Activated CD4-positive, alpha-beta memory T cell treated with anti-CD3 and anti-CD28 coated beads, Interleukin-2, amount 10 ng/mL, durations not matched to agents 7 days and 5 days (primary cell): Measurements from ENCODE around the gene LEMD1. TPM values are rescaled to one million over a fixed set of nuclear protein-coding genes. Genes with fewer than 3 reads are reported as not detected.

Experiments used
- CTCF ChIA-PET: fragments of 350-600 bp; sonication (Branson Sonifier 250); formaldehyde crosslinking; loops from one replicate; lab custom pipeline; 2021; ENCODE audit warnings: antibody characterized with exemption, inconsistent platforms; lab: Charles Lee
- POLR2A ChIA-PET: fragments of 350-600 bp; sonication (Branson Sonifier 250); formaldehyde crosslinking; loops from one replicate; lab custom pipeline; 2021; ENCODE audit warnings: antibody characterized with exemption; lab: Charles Lee
- DNase-seq: peaks from one replicate; pipeline ENCODE4 v3.0.0-alpha.2; 2020
- H3K27ac Mint-ChIP-seq: one replicate; pipeline ENCODE4 v1.8.0; 2021; ENCODE audit warnings: mild to moderate bottlenecking, mixed read lengths
- H3K27me3 Mint-ChIP-seq: one replicate; pipeline ENCODE4 v1.8.0; 2021; ENCODE audit warnings: mixed read lengths
- H3K36me3 Mint-ChIP-seq: one replicate; pipeline ENCODE4 v1.8.0; 2021; ENCODE audit warnings: low read depth, mixed read lengths
- H3K4me1 Mint-ChIP-seq: one replicate; pipeline ENCODE4 v1.8.0; 2021; ENCODE audit warnings: mixed read lengths
- H3K4me3 Mint-ChIP-seq: one replicate; pipeline ENCODE4 v1.8.0; 2021; ENCODE audit warnings: mild to moderate bottlenecking, mixed read lengths
- H3K9me3 Mint-ChIP-seq: one replicate; pipeline ENCODE4 v1.8.0; 2021; ENCODE audit warnings: mixed read lengths
- total RNA-seq, 2 experiments: library from RNA; stranded (reverse); gene quantifications; one replicate each; pipeline ENCODE4 v1.2.3, GENCODE V29; 2021

LEMD1 gene
- total RNA-seq, 2 experiments from 2014 or later = 1.1 to 2.2 TPM

GRCh38 chr1:205452364-205452763 lies 30.5 kb upstream of the LEMD1 start:
- DNase-seq = no peak
- Mint-ChIP-seq H3K4me3 (no peak overlapping the region), H3K27ac (no peak overlapping the region), H3K27me3 (peaks cover 42% of the 10 kb centered on the region), H3K36me3 (no peaks in the 10 kb centered on the region), H3K4me1 (peaks cover 16% of the 10 kb centered on the region), H3K9me3 (no peaks in the 10 kb centered on the region)
- CTCF ChIA-PET = interaction anchor here (1.1 to 2.1 kb wide), 2 partner anchors 11 to 33 kb away, joined by 3 to 10 read pairs; no protein-coding TSS in a partner anchor
- POLR2A ChIA-PET = no interaction called here

- H3K36me3 Mint-ChIP-seq = no peaks in the 10 kb centered on the region
- CTCF ChIA-PET = interaction anchor here (1.1 to 2.1 kb wide), 2 partner anchors 11 to 34 kb away, joined by 3 to 10 read pairs; no protein-coding TSS in a partner anchor
- peaks cover 17% of the 10 kb centered on the region for H3K4me1 Mint-ChIP-seq
- no peak overlapping the region for H3K4me3 Mint-ChIP-seq
- no peak for DNase-seq
- H3K9me3 Mint-ChIP-seq = no peaks in the 10 kb centered on the region
- POLR2A ChIA-PET = no interaction called here
- peaks cover 43% of the 10 kb centered on the region for H3K27me3 Mint-ChIP-seq
- H3K27ac Mint-ChIP-seq = no peak overlapping the region
Measured at GRCh38 chr1:205451759-205452164, 29.9 kb upstream of the LEMD1 start.

DNA sequence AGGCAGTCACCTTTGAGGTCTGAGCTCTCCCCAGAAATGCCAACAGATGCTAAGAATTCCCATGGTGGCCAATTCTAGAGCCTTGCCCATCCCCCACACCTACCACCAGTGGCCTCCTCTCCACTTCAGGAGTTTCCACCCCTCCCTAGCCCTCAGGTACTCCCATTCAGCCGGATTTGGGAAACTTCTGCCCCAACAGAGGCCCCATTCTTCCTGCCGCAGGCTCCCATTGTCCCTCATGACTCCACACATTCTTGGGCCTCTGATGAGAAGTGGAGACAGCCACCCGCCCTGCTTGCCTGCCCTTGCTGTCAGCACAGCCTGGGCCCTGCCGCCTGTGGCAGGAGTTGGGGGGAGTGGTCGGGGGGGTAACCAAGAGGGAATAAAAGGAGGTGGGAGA lies 29.3 kb upstream of the LEMD1 start:
- DNase-seq = no peak
- ChIA-PET POLR2A (no interaction called here), CTCF (no interaction called here)
- peaks cover 39% of the 10 kb centered on the region for H3K27me3 Mint-ChIP-seq
- no peak overlapping the region for H3K27ac Mint-ChIP-seq
- no peak overlapping the region for H3K4me3 Mint-ChIP-seq
- no peaks in the 10 kb centered on the region for H3K36me3 Mint-ChIP-seq
- peaks cover 13% of the 10 kb centered on the region for H3K4me1 Mint-ChIP-seq
- no peaks in the 10 kb centered on the region for H3K9me3 Mint-ChIP-seq

- POLR2A ChIA-PET = no interaction called here
Measured at GRCh38 chr1:205450448-205450847, 28.6 kb upstream of the LEMD1 start.

GRCh38 chr1:205449750-205450443 lies 28.0 kb upstream of the LEMD1 start:
- POLR2A ChIA-PET = no interaction called here
- H3K27ac Mint-ChIP-seq = peak overlapping the region; percentile 68
- peak; percentile 62 for DNase-seq
- CTCF ChIA-PET = interaction anchor here (0.6 to 2.2 kb wide), 4 partner anchors 9 to 208 kb away, joined by 4 to 9 read pairs (median 5); no protein-coding TSS in a partner anchor
- peak overlapping the region; percentile 60 for H3K4me3 Mint-ChIP-seq
- peaks cover 10% of the 10 kb centered on the region for H3K4me1 Mint-ChIP-seq
- no peaks in the 10 kb centered on the region for H3K9me3 Mint-ChIP-seq
- H3K27me3 Mint-ChIP-seq = peaks cover 29% of the 10 kb centered on the region
- no peaks in the 10 kb centered on the region for H3K36me3 Mint-ChIP-seq

More at GRCh38 chr1:205450448-205450847, 28.6 kb upstream of the LEMD1 start:
- H3K27ac Mint-ChIP-seq = no peak overlapping the region
- CTCF ChIA-PET = interaction anchor here (0.6 to 2.2 kb wide), 2 partner anchors 19 to 207 kb away, joined by 4 to 9 read pairs; no protein-coding TSS in a partner anchor
- peaks cover 34% of the 10 kb centered on the region for H3K27me3 Mint-ChIP-seq
- no peaks in the 10 kb centered on the region for H3K9me3 Mint-ChIP-seq
- H3K36me3 Mint-ChIP-seq = no peaks in the 10 kb centered on the region
- no peak overlapping the region for H3K4me3 Mint-ChIP-seq
- peaks cover 10% of the 10 kb centered on the region for H3K4me1 Mint-ChIP-seq
- DNase-seq = no peak

GRCh38 chr1:205449254-205449749 lies 27.4 kb upstream of the LEMD1 start:
- peak overlapping the region; percentile 60 for H3K4me3 Mint-ChIP-seq
- ChIA-PET POLR2A (no interaction called here), CTCF (interaction anchor here (1.0 to 2.2 kb wide), 3 partner anchors 8 to 36 kb away, joined by 5 to 9 read pairs (median 5); no protein-coding TSS in a partner anchor)
- DNase-seq = no peak
- peak overlapping the region; percentile 68 for H3K27ac Mint-ChIP-seq
- H3K4me1 Mint-ChIP-seq = peaks cover 10% of the 10 kb centered on the region
- no peaks in the 10 kb centered on the region for H3K9me3 Mint-ChIP-seq
- H3K27me3 Mint-ChIP-seq = peaks cover 24% of the 10 kb centered on the region
- no peaks in the 10 kb centered on the region for H3K36me3 Mint-ChIP-seq

GRCh38 chr1:205448540-205449253 lies 26.8 kb upstream of the LEMD1 start:
- H3K27ac Mint-ChIP-seq = peak overlapping the region; percentile 44
- no peaks in the 10 kb centered on the region for H3K9me3 Mint-ChIP-seq
- peaks cover 10% of the 10 kb centered on the region for H3K4me1 Mint-ChIP-seq
- H3K36me3 Mint-ChIP-seq = no peaks in the 10 kb centered on the region
- H3K4me3 Mint-ChIP-seq = no peak overlapping the region
- POLR2A ChIA-PET = no interaction called here
- peaks cover 18% of the 10 kb centered on the region for H3K27me3 Mint-ChIP-seq
- DNase-seq = no peak
- CTCF ChIA-PET = interaction anchor here (1.0 to 2.2 kb wide), 3 partner anchors 8 to 37 kb away, joined by 5 to 9 read pairs (median 5); no protein-coding TSS in a partner anchor

- ChIA-PET CTCF (interaction anchor here (2.2 kb wide), 1 partner anchor 17 kb away, joined by 9 read pairs; no protein-coding TSS in a partner anchor), POLR2A (no interaction called here)
Measured at GRCh38 chr1:205447457-205448341, 25.8 kb upstream of the LEMD1 start.

GRCh38 chr1:205446828-205447227 lies 25.0 kb upstream of the LEMD1 start:
- H3K4me1 Mint-ChIP-seq = peaks cover 12% of the 10 kb centered on the region
- no peak overlapping the region for H3K27ac Mint-ChIP-seq
- ChIA-PET POLR2A (interaction anchor here (1.9 kb wide), 1 partner anchor 9 kb away, joined by 4 read pairs; the partner anchor contains the start of gene BLACAT1), CTCF (no interaction called here)
- H3K36me3 Mint-ChIP-seq = no peaks in the 10 kb centered on the region
- H3K4me3 Mint-ChIP-seq = no peak overlapping the region
- no peak for DNase-seq
- H3K9me3 Mint-ChIP-seq = no peaks in the 10 kb centered on the region
- H3K27me3 Mint-ChIP-seq = peaks cover 7% of the 10 kb centered on the region

More at GRCh38 chr1:205447457-205448341, 25.8 kb upstream of the LEMD1 start:
- no peak overlapping the region for H3K27ac Mint-ChIP-seq
- H3K4me1 Mint-ChIP-seq = peaks cover 10% of the 10 kb centered on the region
- no peak overlapping the region for H3K4me3 Mint-ChIP-seq
- H3K27me3 Mint-ChIP-seq = peaks cover 10% of the 10 kb centered on the region
- H3K36me3 Mint-ChIP-seq = no peaks in the 10 kb centered on the region
- no peaks in the 10 kb centered on the region for H3K9me3 Mint-ChIP-seq
- no peak for DNase-seq

GRCh38 chr1:205445646-205445935 lies 23.7 kb upstream of the LEMD1 start:
- DNase-seq = no peak
- H3K27ac Mint-ChIP-seq = no peak overlapping the region
- H3K36me3 Mint-ChIP-seq = no peaks in the 10 kb centered on the region
- H3K4me1 Mint-ChIP-seq = peaks cover 24% of the 10 kb centered on the region
- no peaks in the 10 kb centered on the region for H3K9me3 Mint-ChIP-seq
- no peak overlapping the region for H3K4me3 Mint-ChIP-seq
- peaks cover 2% of the 10 kb centered on the region for H3K27me3 Mint-ChIP-seq
- ChIA-PET POLR2A (interaction anchor here (1.9 kb wide), 1 partner anchor 11 kb away, joined by 4 read pairs; the partner anchor contains the start of gene BLACAT1), CTCF (no interaction called here)

DNA sequence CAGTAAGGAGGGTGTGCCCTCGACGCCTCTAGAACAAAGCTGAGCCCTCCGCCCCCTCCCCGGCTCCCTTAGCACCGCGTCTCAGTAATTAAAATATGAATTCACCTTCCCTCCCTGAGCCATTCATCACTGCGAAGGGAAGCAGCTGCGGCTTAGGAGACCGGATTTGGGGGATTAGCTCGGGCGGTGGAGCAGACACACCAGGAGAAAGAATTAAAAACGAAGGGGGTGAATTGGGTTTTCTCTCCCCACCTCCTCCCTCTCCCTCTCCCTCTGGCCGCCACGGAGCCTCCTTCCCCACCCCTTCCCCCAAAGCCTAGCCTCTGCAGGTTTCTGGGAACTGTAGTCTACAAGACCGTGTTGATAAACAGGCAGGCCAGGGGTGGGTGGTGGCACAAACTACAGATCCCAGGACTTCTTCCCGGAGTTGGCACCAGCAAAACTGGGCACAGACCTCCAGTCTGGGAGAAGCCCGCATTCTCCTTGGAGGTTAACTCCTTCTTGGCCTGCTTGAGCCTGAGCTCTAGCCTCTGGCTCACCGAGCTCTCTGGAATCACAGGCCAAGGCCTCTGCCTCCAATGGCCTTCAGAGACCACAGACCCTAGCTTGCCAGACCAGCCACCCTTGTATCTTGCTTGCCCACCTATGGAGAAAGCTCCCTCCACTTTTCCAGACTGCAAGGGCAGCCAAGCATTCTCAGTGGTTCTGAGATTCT lies 23.2 kb upstream of the LEMD1 start:
- no peaks in the 10 kb centered on the region for H3K9me3 Mint-ChIP-seq
- ChIA-PET POLR2A (interaction anchor here (1.9 kb wide), 1 partner anchor 11 kb away, joined by 4 read pairs; the partner anchor contains the start of gene BLACAT1), CTCF (interaction anchor here (1.0 kb wide), 1 partner anchor 15 kb away, joined by 3 read pairs; no protein-coding TSS in a partner anchor)
- peaks cover 29% of the 10 kb centered on the region for H3K4me1 Mint-ChIP-seq
- H3K4me3 Mint-ChIP-seq = no peak overlapping the region
- H3K27ac Mint-ChIP-seq = no peak overlapping the region
- no peaks in the 10 kb centered on the region for H3K36me3 Mint-ChIP-seq
- DNase-seq = no peak
- H3K27me3 Mint-ChIP-seq = peaks cover 2% of the 10 kb centered on the region
